Stimulated activated CD4-positive, alpha-beta T cell treated with anti-CD3 and anti-CD28 coated beads, Interleukin-4, amount 100 ng/mL, for 1 hour (primary cell): Measurements from ENCODE around the gene CDK11B.

ENCODE experiments used
- DNase-seq: peaks from one replicate; pipeline ENCODE4 v3.0.0-alpha.2; 2020

CDK11B gene

GRCh38 chr1:1614204-1614953 lies 44.4 kb downstream of the CDK11B start:
- DNase-seq: peak; percentile 59

DNA sequence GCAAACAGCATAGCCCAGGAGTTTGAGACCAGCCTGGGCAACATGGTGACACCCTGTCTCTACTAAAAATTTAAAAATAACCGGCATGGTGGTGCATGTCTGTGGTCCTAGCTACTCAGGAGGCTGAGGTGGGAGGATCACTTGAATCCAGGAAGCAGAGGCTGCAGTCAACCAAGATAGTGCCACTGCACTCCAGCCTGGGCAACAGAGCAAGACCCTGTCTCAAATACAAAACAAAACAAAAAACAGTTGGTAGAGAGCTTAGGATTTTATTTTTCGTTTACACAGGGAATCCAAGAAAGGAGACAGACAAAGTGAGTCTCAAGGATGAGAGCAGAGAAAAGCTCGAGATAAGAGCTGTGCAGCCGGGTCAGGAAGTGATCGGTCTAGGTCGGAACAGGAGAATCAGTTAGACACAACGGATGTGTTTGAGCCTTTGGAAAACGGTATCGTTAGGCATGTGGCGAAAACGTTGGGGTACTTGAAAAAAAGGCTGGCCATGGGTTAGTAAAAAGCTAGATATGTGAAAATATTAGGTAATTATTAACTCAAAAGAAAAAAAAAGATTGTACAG lies 45.2 kb downstream of the CDK11B start:
- no peak for DNase-seq

DNA sequence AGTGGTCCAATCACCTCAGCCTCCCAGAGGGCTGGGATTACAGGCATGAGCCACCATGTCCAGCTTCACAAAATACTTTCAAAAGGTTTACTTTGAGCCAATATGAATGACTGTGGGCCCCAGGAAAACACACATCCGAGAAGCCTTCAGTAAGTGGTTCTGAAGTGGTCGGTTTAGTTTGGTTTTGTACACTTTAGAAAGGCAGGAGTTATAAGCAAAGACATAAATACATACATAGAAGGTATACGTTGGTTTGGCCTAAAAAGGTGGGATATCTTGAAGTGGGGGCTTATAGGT lies 46.8 kb downstream of the CDK11B start:
- no peak for DNase-seq

DNA sequence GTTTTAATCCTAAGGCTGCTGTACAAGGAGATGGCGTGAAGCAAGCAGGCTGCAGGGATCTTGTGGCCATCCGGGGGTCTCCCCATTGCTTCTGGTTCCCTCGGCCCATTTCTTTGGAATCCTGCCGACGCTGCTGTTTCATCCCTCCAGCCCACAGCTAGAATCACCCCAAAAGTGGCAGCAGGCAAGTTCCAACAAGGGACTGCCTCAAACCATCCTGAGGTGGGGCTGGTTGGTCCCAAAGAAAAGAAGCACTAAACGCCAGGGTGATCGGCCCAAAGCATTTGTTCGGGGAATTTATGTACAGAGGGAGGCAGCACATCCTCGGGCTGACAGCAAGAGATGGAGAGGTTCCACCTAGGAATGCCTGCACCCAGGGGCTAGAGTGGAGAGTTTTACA lies 48.0 kb downstream of the CDK11B start:
- no peak for DNase-seq

GRCh38 chr1:1609822-1610485 lies 48.9 kb downstream of the CDK11B start:
- no peak for DNase-seq

DNA sequence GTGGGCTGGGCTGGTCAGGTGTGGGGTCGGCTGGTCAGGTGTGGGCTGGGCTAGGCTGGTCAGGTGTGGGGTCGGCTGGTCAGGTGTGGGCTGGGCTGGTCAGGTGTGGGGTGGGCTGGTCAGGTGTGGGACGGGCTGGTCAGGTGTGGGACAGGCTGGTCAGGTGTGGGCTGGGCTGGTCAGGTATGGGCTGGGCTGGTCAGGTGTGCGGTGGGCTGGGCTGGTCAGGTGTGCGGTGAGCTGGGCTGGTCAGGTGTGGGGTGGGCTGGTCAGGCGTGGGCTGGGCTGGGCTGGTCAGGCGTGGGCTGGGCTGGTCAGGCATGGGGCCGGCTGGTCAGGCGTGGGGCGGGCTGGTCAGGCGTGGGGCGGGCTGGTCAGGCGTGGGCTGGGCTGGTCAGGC lies 52.6 kb downstream of the CDK11B start:
- no peak for DNase-seq

DNA sequence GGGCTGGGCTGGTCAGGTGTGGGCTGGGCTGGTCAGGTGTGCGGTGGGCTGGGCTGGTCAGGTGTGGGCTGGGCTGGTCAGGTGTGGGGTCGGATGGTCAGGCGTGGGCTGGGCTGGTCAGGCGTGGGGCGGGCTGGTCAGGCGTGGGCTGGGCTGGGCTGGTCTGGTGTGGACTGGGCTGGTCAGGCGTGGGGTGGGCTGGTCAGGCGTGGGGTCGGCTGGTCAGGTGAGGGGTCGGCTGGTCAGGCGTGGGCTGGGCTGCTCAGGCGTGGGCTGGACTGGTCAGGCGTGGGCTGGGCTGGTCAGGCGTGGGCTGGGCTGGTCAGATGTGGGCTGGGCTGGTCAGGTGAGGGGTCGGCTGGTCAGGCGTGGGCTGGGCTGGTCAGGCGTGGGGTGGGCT lies 53.1 kb downstream of the CDK11B start:
- no peak for DNase-seq

- no peak for DNase-seq
These were observed 53.7 kb downstream of the CDK11B start for GRCh38 chr1:1605034-1605591.

GRCh38 chr1:1604374-1605033 lies 54.3 kb downstream of the CDK11B start:
- DNase-seq: no peak

- no peak for DNase-seq
These were observed 55.0 kb downstream of the CDK11B start for GRCh38 chr1:1603671-1604373.

DNA sequence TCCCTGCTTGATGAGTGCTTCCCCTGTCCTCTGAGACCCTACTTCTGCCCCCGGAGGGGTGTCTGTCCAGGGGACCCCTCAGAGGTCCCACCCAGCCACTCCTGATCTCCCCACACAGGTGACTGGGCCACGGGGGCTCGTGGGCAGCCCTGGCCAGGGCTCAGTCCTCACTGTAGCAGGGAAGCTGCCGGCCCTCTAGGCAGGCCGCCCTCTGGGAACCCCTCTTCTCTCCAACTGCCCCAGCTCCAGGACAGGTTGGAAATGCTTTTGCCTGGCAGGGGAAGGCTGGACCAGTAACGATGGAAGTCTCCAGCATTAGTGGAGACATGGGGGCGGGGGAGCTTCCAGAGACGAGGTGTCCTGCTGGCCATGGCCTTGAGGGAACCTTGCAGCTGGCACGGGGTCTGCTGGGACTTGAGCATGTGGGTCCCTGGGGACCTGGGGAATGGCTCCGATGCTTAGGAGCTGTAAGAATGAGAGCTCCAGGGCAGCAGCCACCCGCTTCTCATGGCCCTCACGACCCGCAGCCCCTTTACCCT lies 55.8 kb downstream of the CDK11B start:
- DNase-seq: no peak

GRCh38 chr1:1602304-1602967 lies 56.4 kb downstream of the CDK11B start:
- no peak for DNase-seq

DNA sequence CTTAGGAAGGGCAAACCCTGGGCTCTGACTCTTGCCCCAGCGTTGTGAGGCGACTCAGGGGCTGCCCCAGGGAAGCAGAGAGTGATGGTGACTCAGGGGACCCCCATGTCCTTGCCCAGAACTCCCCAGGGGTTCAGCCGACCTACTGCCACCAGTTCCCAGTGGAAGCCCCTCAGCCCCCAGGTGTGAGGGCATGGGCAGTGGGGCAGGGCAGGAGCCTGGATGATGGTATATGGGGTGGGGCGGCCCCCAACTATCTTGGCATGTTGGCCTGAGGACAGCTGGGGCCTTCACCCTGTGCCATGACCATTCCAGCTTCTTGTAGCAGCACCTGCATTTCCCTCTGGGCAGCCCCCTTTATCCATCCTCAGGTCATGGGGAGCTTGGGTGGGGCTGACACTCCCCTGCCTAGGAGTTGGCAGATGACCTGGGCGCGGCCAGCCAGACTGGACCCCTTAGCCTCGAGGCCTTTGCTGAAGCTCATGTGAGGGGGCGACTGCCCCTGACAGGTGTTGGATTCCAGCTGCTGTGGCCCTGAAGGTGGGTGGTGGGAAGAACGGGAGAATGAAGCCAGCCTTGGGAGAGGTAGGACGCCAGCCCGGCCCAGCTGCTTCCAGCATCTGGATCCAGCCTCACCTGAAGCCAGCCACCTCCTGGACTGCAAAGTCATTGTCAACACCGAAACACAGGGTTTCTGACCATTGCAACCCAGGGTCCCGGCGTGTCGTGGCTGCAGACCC lies 57.1 kb downstream of the CDK11B start:
- DNase-seq: no peak

GRCh38 chr1:1600861-1601563 lies 57.8 kb downstream of the CDK11B start:
- no peak for DNase-seq

DNA sequence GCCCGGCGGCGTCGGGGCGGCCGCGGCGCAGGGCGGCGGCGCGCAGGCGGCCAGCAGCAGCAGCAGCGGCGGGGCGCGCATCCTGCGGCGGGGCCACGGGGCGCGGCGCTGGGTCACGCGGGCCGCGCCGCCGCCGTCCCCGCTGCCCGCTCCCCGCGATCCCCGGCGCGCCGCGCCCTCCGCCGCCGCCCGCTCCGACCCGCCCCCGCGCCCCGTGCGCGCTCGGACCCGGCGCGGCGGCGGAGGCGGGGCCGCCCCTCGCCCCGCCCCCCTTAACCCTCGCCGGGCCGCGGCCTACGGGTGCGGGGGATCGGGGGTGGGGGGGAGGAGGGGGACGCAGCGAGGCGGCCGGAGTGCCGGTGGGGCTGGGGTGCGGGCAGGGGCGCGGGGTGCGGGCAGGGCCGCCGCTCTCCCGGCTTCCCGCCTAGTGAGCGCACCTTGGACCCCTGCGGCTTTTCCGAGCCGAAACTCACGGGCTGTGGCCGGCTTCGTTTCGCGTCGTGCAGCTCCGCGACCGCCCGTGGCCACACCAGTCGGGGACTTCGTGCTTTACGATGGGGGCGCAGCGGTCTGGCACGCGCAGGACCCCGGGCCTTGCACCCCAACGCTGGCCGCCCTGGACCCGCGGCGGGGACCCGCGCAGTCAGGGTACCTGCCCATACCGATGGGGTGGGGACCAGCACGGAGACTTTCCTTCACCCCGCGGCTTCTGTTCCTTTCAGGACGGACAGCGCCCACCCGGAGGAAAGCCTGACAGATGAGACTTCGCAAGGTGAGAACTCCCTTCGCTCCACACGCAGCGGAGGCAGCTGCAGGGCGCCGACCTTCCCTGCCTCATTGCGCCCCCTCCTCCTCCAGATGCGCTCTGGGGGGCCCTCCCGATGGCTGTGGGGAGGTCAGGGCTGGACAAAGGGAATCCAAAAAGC lies 58.6 kb downstream of the CDK11B start, which contains the start of gene FNDC10:
Gene FNDC10 (minus strand): TSS at position 201 of the 926 bp plus-strand sequence. CDS start 120 bp downstream, at position 81.
- DNase-seq: no peak

- DNase-seq: peak; percentile 27
These were observed 59.5 kb downstream of the CDK11B start for GRCh38 chr1:1599030-1599934.

DNA sequence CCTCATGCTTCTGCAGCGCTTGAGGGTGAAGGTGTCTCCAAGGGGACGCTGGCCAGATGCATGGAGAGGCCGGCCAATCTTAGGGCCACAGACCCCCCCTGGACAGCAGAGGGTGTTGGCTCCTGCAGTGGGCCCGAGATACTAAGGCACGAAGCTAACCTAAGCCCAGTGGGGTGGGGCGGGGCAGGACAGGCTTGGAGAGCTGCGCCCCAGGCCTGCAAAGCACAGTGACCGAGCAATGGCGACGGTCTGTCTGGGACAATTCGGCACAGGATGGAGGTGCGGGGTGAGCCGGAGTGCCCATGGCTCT lies 60.1 kb downstream of the CDK11B start:
- DNase-seq: no peak

- DNase-seq: no peak
These were observed 60.6 kb downstream of the CDK11B start for GRCh38 chr1:1598051-1598719.
